ENCODE data around the gene HOMEZ. TPM values are rescaled to one million over a fixed set of nuclear protein-coding genes. Genes with fewer than 3 reads are reported as not detected.

Gene HOMEZ
- polyA plus RNA-seq, 1 of the 3 experiments (the other 2 are of a cell fraction) = 7.7 TPM

DNA sequence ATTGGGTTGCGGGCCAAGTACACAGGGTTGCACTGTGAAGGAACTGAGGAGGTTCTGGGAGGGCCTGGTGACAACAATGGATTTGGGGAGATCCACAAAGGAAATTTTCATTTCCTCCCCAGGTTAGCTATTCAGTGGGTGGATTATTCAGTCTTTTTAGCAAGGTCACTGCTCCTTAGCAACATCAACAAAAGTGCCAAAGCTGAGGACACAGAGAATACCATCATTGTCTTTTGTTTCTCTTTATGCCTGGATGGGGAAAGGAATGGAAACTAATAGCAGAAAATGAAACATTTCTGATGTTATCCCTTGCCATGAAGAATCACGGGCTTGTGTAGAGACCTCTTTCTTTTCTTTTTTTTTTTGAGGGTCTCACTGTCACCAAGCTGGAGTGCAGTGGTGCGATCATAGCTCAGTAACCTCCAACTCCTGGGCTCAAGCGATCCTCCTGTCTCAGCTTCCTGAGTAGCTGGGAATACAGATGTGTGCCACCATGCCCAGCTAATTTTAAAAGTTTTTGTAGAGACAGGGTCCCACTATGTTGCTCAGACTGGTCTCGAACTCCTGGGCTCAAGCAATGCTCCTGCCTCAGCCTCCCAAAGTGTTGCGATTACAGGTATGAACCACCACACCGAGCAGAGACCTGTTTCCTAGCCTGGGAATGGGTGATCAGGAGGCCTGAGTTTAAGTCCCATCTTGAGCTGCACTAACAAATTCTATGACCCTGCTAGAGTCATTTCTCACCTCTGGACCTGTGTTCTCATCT, 10.3 kb upstream of the HOMEZ start (continued):
- TF ChIP-seq, protein P1, sequence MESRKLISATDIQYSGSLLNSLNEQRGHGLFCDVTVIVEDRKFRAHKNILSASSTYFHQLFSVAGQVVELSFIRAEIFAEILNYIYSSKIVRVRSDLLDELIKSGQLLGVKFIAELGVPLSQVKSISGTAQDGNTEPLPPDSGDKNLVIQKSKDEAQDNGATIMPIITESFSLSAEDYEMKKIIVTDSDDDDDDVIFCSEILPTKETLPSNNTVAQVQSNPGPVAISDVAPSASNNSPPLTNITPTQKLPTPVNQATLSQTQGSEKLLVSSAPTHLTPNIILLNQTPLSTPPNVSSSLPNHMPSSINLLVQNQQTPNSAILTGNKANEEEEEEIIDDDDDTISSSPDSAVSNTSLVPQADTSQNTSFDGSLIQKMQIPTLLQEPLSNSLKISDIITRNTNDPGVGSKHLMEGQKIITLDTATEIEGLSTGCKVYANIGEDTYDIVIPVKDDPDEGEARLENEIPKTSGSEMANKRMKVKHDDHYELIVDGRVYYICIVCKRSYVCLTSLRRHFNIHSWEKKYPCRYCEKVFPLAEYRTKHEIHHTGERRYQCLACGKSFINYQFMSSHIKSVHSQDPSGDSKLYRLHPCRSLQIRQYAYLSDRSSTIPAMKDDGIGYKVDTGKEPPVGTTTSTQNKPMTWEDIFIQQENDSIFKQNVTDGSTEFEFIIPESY (IDR thresholded peaks at IDR 0.05; ENCODE audit: borderline replicate concordance, low read depth) = no peak
- TF ChIP-seq, protein P2, sequence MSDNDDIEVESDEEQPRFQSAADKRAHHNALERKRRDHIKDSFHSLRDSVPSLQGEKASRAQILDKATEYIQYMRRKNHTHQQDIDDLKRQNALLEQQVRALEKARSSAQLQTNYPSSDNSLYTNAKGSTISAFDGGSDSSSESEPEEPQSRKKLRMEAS (IDR thresholded peaks at IDR 0.05; ENCODE audit: low read depth) = no peak
- TF ChIP-seq TCF12 (IDR thresholded peaks at IDR 0.05) = no peak
- TF ChIP-seq, protein P3, sequence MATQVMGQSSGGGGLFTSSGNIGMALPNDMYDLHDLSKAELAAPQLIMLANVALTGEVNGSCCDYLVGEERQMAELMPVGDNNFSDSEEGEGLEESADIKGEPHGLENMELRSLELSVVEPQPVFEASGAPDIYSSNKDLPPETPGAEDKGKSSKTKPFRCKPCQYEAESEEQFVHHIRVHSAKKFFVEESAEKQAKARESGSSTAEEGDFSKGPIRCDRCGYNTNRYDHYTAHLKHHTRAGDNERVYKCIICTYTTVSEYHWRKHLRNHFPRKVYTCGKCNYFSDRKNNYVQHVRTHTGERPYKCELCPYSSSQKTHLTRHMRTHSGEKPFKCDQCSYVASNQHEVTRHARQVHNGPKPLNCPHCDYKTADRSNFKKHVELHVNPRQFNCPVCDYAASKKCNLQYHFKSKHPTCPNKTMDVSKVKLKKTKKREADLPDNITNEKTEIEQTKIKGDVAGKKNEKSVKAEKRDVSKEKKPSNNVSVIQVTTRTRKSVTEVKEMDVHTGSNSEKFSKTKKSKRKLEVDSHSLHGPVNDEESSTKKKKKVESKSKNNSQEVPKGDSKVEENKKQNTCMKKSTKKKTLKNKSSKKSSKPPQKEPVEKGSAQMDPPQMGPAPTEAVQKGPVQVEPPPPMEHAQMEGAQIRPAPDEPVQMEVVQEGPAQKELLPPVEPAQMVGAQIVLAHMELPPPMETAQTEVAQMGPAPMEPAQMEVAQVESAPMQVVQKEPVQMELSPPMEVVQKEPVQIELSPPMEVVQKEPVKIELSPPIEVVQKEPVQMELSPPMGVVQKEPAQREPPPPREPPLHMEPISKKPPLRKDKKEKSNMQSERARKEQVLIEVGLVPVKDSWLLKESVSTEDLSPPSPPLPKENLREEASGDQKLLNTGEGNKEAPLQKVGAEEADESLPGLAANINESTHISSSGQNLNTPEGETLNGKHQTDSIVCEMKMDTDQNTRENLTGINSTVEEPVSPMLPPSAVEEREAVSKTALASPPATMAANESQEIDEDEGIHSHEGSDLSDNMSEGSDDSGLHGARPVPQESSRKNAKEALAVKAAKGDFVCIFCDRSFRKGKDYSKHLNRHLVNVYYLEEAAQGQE (IDR thresholded peaks at IDR 0.05; ENCODE audit: low read depth, low read length) = no peak
- no peak for TF ChIP-seq CHD2 (IDR thresholded peaks at IDR 0.05; ENCODE audit: low read length, partially characterized antibody)
- TF ChIP-seq, protein P4, sequence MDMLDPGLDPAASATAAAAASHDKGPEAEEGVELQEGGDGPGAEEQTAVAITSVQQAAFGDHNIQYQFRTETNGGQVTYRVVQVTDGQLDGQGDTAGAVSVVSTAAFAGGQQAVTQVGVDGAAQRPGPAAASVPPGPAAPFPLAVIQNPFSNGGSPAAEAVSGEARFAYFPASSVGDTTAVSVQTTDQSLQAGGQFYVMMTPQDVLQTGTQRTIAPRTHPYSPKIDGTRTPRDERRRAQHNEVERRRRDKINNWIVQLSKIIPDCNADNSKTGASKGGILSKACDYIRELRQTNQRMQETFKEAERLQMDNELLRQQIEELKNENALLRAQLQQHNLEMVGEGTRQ (IDR thresholded peaks at IDR 0.05; ENCODE audit: borderline replicate concordance, low read depth, low read length) = no peak

DNA sequence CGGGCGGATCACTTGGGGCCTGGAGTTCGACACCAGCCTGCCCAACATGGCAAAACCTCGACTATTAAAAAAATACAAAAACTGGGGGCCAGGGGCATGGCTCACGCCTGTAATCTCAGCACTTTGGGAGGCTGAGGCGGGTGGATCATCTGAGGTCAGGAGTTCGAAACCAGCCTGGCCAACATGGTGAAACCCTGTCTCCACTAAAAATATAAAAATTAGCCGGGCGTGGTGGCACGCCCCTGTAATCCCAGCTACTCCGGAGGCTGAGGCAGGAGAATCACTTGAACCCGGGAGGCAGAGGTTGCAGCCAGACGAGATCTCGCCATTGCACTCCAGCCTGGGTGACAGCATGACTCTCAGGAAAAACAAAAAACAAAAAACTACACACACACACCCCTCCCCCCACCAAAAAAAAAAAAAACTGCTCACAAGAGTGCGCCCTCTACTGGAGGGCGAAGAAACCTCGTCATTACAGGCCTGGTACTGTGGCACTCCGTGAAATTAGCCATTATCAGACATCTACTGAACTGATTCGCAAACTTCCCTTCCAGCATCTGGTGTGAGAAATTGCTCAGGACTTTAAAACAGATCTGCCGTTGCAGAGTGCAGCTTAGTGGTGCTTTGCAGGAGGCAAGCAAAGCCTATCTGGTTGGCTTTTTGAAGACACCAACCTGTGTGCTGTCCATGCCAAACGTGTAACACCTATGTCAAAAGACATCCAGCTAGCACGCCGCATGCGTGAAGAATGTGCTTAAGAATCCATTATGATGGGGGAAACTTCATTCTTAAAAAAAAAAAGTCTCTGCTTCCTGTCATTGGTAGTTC, 9.0 kb upstream of the HOMEZ start:
- peak; percentile 54 for DNase-seq
- H3K4me2 ChIP-seq = no peak overlapping the region
- peaks cover 7% of the 10 kb centered on the region for H3F3A ChIP-seq (replicated peaks; ENCODE audit: insufficient read depth)
- ChIA-PET POLR2A (interaction anchor here (1.8 kb wide), 1 partner anchor 8 kb away, joined by 4 read pairs; no protein-coding TSS in a partner anchor), CTCF (interaction anchor here (0.6 to 4.1 kb wide), 24 partner anchors 8 to 237 kb away, joined by 3 to 21 read pairs (median 4); partner anchors contain the start of genes BCL2L2, CMTM5 and HOMEZ)
- no peaks in the 10 kb centered on the region for H3K9me3 ChIP-seq
- peaks cover 1% of the 10 kb centered on the region; the same call in 1 of the 2 replicates for H3K79me2 ChIP-seq (ENCODE audit: insufficient read depth)
- H3K27me3 ChIP-seq (ENCODE audit: insufficient read depth) = no peaks in the 10 kb centered on the region
- H3K4me1 ChIP-seq (ENCODE audit: control insufficient read depth in 1 of 2, insufficient read depth in 2 of 2, low read depth in 1 of 2, low read length in 1 of 2) = peaks cover 4 to 11% of the 10 kb centered on the region in 2 experiments; a peak in 3 of 4 replicates
- H3K4me3 ChIP-seq (ENCODE audit: low read depth in 2 of 2, low read length in 1 of 2) = peak overlapping the region in 1 of 2 experiments; percentile 20; a peak in 1 of 4 replicates
- peak overlapping the region in 1 of 2 experiments; percentile 40; a peak in 1 of 4 replicates for H3K27ac ChIP-seq (ENCODE audit: low read depth in 2 of 2, low read length in 1 of 2)
- no peaks in the 10 kb centered on the region for H4K20me1 ChIP-seq (ENCODE audit: insufficient read depth)
- H3K36me3 ChIP-seq (replicated peaks in 1 of 2; ENCODE audit: control insufficient read depth in 1 of 2, insufficient read depth in 2 of 2, low read length in 1 of 2) = peaks cover 0 to 3% of the 10 kb centered on the region in 2 experiments
- H2AFZ ChIP-seq (ENCODE audit: low read depth) = no peak overlapping the region
- no peak overlapping the region for H3K9ac ChIP-seq
- H3K9me2 ChIP-seq = no peaks in the 10 kb centered on the region
- WGBS (ENCODE audit: low lambda C conversion rate) = 36% methylated on average over 22 of the region's 24 CpGs
- peak; percentile 62 for TF ChIP-seq GATA2 (CRISPR knock-in tag; IDR thresholded peaks at IDR 0.05)
- TF ChIP-seq, protein P1 (IDR thresholded peaks at IDR 0.05; ENCODE audit: borderline replicate concordance, low read depth) = no peak
- TF ChIP-seq JUND (IDR thresholded peaks at IDR 0.05) = no peak
- no peak for TF ChIP-seq POLR2AphosphoS5 (IDR thresholded peaks at IDR 0.05; ENCODE audit: low read depth, low read length)
- peak; percentile 55; the same call in 1 of the 2 replicates for TF ChIP-seq RCOR1 (IDR thresholded peaks at IDR 0.05; ENCODE audit: low read length)
- peak; percentile 51 for TF ChIP-seq SMC3 (IDR thresholded peaks at IDR 0.05; ENCODE audit: low read depth, low read length)
- 0 out of 2 replicates have a peak, but pooled peaks have one; percentile 35 for TF ChIP-seq MXI1 (IDR thresholded peaks at IDR 0.05; ENCODE audit: low read depth, low read length)
- TF ChIP-seq, protein P5, sequence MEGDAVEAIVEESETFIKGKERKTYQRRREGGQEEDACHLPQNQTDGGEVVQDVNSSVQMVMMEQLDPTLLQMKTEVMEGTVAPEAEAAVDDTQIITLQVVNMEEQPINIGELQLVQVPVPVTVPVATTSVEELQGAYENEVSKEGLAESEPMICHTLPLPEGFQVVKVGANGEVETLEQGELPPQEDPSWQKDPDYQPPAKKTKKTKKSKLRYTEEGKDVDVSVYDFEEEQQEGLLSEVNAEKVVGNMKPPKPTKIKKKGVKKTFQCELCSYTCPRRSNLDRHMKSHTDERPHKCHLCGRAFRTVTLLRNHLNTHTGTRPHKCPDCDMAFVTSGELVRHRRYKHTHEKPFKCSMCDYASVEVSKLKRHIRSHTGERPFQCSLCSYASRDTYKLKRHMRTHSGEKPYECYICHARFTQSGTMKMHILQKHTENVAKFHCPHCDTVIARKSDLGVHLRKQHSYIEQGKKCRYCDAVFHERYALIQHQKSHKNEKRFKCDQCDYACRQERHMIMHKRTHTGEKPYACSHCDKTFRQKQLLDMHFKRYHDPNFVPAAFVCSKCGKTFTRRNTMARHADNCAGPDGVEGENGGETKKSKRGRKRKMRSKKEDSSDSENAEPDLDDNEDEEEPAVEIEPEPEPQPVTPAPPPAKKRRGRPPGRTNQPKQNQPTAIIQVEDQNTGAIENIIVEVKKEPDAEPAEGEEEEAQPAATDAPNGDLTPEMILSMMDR (IDR thresholded peaks at IDR 0.05) = peak; percentile 94
- no peak for TF ChIP-seq TEAD4 (IDR thresholded peaks at IDR 0.05; ENCODE audit: borderline replicate concordance, insufficient read depth)
- TF ChIP-seq RAD21 (IDR thresholded peaks at IDR 0.05; ENCODE audit: low read length) = peak; percentile 52
- peak in 1 of 2 experiments; percentile 29; a peak in 1 of 4 replicates for TF ChIP-seq EP300 (IDR thresholded peaks at IDR 0.05; ENCODE audit: borderline replicate concordance in 1 of 2, low read depth in 1 of 2, low read length in 1 of 2)
